GM18517 (cell line): Measurements from ENCODE around the gene GAMT.
"Not testable (repeated sequence)": the region's sequence is repeated elsewhere in the genome, so short reads cannot be mapped to it uniquely, and the experiment has no call there.

Experiments used
- ATAC-seq: cut with Tn5 transposase; IDR thresholded peaks from one replicate; pipeline ENCODE4 v1.9.1; 2021; ENCODE audit warnings: mild to moderate bottlenecking, moderate library complexity; ENCODE audit not compliant: unreplicated experiment

GAMT gene

DNA sequence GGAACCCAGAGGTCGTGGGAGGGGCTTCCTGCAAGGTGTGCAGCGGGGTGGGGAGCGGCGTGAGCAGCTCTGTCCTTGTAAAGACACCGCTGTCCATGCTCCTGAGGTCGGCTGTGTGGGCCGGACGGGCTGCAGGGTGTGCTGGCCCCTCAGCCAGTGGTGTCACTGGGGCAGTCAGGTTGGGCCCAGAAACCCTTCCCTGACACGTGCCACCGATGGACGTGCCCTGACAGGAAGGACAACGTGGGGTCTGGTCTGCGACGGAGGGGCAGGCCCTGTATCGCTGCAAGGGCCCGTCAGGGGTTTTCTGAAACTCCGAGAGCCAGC lies 32.7 kb upstream of the GAMT start:
- ATAC-seq, result no peak

DNA sequence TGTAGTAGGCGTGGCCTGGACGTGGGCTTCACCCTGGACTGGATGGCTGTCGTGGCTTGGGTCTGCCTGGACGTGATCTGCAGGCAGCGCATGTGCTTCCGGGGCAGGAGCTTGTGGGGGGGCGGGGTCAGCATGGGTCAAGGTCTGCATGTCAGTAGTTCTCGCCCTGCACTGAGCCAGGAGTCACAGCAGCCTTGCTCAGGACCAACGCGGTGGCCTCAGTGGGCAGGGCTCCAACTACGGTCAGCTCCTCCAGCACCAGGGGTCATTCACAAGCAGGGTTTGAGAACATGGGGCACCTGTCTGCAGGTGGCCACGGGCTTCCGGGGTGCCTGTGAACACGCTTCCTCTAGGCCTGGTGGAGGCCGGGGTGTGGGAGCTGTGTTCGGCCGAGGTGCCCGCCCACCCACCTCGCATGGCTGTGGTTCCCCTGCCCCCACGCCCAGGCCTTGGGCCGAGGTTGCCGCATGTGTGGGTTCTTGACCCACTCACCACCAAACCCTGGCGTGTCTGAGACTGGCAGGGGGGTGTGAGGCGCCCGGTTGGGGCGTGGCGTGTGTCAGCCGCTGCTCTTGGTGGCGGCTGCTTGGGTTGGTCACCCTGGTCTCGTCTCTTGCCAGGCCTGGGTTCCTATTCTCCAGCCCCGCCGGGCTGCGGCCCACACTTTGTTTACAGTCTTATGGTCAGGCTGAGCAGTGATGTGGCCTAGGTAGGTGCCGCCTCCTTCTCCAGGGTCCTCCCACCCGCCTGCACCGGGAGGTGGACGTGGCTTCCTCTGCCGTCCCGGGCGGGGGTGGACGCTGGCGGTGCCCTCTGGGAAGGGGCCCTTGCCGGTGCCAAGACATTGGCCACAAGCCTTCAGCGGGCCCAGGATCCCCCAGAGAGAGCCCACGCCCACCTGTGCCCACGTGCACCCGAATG lies 32.0 kb upstream of the GAMT start:
- ATAC-seq, result no peak

DNA sequence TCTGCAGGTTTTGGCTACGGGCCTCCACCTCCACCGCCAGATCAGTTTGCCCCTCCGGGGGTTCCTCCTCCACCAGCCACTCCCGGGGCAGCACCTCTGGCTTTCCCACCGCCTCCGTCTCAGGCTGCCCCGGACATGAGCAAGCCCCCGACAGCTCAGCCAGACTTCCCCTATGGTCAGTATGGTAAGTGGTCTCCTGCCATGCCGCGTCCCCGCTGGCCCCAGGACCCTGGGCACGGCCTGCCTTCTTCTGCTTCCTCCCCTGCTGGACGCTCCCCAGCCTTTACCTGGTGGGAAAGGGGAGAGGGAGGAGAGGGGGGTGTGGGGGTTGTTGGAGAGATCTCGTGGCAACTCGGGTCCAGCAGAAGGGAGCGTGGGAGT lies 31.2 kb upstream of the GAMT start:
- no peak for ATAC-seq

DNA sequence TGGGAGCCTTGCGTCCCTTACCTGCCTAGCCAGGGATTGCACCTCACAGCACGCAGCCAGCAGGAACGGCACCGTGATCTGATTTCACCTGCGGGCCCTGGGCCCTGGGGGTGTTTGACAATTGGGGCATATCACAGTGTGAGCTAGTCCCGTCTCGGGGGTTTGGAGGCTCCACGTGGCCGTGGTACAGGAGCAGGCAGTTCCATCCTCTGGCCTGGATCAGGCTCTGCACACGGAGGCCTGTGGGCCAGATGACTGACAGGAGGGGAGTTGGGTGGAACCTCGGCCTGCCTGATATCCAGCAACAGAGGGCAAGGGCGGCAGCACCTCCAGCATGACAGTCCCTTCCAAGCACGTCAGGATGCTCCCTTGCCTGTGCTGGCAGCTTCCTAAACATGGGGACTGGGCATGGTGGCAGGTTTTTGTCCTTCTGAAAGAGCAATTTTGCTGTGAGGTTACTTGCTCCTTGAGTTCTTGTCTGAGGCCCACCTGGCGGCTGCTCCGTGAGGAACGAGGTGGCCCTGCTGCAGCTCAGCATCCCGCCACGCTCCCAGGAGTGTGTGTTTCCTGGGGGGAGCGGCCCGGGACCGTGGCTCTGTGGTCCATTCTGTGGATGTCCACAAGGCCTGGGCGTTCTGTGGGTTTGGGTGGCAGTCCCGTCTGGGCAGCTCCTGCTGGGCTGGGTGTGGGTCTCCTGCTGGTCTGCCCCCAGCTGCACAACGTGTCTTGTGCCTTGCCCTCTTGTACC lies 30.6 kb upstream of the GAMT start:
- ATAC-seq, result no peak

DNA sequence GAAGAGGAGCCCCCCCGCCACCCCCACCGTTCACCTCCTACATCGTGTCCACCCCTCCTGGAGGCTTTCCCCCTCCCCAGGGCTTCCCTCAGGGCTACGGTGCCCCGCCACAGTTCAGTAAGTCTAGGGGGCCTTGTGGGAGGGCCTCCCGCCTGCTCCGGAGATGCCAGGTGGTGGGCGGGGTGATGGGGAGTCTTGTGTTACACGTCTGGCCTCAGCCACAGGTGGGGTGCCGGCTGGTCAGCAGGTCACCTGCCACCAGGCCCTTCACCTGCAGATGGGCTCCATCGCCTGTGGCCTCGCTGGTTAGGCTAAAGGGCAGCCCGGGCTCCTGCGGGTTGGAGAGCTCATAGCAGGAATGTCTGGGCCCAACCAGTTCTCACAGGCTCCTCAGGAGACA lies 28.9 kb upstream of the GAMT start:
- ATAC-seq, result no peak

DNA sequence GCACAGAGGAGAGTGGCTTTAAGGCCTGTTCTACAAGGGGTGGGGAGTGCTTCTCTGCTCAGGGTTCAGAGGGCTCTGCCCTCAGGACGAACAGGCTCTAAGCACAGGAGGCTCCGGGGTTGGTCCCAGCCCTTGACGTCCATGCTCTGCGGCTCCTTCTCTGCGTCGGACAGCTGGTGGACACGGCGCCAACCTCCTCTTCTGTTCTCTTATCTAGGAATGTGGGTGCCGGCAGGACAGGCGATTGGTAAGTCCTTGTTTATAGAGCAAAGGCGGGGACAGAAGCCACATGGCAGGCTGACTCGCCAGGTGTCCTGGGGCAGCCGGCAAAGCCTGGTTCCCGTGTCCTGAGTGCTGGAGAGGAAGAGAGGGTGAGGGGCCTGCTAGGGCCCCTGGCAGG lies 28.4 kb upstream of the GAMT start:
- ATAC-seq, result no peak

DNA sequence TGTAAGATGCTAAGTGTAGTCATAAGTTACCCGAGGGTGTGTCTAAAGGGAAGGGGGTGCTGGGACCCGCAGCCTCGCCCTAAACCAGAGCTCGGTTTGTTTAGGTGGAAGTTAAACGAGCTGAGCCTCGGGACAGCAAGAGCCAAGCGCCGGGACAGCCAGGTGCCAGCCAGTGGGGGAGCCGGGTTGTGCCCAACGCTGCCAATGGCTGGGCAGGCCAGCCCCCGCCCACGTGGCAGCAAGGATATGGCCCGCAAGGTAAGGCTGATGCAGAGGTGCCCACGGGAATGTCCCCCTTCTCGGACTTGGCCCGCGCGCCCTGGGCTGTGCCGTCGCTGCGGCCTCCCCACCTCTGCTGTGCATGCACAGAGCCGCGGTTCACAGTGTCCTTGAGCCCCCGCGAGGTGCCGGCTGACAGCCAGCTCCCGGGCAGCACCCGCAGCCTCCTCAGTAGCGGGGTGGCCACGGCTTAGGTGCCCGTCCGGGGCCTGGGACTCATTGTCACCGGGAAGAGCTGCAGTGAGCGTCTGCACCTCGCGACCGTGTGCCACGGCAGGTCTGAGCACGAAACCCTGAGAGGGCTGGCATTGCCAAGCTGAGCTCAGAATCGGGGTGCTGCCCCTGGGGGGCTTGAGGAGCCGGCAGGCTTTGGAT lies 27.5 kb upstream of the GAMT start:
- ATAC-seq, result no peak

DNA sequence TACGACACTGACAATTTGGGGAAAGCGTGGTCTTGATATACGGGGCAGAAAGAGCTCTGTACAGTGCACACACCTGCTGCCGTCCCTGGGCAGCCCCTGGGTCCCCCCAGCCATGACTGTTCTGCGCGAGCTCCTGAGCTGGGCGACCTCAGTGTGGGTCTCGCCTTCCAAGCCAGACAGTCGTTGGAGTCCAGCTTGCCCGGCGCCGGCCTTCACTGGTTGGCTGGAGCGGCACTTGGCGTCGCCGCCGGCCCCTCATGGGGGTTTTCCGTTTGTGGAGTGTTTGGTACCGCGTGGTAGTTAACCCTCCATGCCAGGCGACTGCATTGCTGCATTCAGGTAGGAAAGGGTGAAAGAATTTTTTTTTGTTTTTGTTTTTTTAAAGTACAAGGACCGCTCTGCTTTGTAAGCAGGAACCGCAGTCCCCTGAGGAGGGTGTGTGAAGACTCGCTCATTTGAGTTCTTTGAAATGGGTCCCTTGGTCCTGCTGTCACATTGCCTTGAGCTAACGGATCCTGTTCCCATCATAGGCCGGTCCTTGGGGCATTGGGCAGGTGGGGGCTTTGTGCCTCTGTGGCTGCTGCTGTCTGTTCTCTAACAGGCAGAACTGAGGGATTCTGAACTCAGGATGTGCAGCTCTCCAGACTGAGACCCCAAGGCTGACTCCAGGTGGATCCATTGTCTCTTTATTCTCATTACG lies 26.0 kb upstream of the GAMT start:
- ATAC-seq, result no peak

DNA sequence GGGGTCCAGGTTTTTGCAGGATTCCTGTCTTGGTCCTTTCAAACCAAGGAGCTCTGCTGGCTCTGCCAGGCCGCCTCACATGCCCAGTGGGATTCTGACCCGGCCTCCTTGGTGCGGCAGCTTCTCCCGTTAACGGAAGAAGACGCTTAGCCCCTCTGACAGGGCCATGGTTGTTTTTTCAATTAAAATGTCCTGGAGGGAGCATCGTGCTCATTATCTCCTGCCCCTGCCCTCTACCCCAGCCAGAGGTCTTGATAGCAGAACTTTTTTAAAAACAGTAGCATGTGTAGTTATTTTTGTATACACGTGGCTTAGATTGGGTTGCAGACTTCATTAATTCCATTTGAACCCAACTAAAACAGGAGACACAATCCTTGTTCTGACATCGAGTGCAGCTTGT lies 25.4 kb upstream of the GAMT start:
- no peak for ATAC-seq

DNA sequence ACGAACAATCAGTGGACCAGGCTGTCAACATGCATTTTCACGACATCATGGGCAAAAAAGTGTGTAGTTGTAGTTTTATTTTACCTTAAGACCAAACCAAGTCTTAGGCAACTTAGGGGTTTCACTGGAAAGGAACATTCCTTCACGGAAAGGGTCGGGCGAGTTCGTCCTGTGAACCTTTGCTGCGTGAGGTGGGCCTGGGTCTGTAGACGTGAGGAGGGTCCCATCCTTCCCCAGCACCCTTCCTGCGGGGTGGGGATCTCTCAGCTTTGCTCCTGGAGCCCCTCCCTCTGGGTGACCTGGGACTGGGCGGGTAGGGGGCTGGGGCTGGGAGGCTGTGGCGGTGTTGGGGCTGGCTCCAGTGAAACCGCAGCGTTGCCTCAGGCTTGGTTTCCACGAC lies 24.6 kb upstream of the GAMT start:
- no peak for ATAC-seq

DNA sequence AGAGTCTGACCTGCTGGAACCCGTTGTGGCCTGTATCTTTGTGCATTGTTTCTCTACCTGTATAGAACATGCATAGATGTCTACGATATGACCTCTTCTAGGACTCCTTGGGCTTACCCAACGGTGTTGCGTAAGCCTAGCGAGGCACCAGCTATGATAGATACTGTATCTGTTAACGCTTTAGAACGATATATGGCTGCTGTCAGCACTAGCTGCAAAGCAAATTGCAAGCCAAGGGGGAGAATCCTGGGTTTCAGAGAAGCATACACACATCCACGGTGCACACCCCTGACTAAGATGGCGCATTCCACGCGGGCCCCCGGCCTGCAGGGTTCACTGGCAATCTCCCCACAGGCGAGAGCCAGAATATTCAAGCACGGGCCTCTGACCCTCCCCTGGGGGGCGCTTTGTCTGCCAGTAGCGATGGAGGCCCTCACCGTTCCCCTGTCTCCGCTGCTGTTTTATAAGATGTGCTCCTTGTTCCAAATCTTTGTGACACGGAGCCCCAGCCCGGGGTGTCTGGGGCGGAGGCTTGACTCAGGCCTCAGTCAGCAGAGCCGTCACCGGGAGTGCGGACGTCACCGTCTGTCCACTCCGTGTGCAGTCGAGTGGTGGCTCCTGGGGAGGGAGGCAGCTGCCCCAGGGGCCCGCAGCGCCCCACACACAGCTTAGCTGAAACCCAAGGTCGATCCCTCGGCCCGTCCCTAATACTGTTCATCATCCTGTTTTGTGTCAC lies 23.9 kb upstream of the GAMT start:
- no peak for ATAC-seq

DNA sequence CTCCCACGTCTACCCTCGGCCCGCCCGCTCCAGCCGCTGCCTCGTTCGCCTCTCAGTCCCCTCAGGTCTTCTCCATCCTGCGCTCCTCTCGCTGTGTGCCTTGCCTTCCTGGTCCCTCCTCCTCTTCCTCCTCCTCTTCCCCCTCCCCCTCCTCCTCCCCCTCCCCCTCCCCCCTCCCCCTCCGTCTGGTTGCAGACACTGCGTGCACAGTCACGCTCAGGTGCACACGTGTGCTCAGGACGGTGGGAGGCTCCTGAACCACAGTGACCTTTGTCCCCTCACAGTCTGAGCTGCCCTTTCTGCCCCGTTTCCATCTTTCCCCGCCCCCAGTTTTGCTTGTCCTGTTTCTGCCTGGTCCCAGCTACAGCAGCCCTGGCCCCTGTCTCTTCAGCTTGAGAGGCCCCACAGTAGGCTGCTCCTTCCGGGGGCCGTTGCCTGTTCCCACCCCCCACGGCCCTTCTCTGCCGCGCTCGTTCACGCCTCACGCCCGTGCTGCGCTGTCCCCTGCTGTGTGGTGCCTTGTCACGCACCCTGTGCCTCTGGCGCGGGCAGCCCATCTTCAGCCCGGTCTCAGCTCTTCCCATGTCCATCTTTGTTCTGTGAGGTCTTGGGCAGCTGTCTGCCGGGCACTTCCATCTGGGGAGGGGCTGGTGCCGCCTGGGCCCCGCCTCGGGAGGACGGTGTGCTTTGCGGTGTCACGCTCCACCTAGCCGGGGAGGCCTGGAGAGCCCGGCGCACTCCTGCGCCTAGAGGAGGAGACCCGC lies 23.0 kb upstream of the GAMT start:
- no peak for ATAC-seq

DNA sequence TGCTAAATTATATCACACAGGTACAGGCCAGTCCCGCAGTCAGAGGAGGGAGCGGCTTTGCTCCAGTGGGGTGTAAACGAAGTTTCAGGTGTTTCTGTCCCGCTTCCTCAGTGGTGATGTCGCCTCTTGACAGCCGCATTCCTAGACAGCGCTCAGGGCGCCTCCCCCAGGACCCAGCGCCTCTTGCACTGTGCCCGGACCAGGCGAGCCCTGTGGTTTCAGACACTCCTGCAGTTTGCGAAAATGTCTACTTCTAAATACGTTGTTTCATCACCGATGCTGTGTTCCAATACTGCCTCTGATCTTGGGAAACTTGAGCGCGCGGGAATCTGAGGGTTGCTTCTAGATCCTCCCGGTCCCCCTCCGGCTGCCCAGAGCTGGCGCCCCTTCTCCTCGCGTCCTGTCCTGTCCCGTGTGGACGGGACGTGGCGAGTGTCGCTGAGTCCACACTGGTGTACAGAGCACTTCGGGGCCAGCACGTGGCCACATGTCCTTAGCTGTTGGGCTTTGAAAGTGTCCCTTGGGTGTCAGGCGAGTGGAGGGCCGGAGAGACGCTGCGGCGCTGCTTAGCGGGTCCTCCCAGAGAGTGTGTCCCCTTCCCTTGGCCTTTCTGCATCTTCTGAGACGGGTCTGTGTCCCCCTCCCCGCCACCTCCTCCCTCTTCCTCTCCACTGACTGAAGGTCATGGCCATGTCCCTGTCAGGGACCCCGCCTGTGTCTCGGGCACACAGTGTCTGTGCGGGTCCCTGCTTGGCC lies 22.3 kb upstream of the GAMT start:
- ATAC-seq, result no peak

DNA sequence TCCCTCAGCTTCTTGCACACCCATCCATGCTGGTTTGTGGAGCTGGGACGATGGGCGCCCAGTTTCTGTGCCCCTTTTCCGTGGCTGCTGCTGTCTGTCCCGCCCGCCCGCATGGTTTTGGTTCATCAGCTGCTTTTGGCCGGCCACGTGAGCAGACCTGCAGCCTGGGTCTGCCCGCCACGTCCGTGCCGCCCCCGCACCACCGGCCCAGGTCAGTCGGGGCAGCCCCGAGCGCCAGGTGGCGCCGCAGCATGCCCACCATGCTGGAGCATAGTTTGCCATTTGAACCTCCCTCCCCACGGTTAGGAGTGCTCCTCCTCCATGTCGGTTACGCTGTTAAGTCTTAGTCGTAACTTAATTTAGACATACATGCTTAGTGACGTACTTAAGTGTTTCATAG lies 21.6 kb upstream of the GAMT start:
- ATAC-seq, result no peak

DNA sequence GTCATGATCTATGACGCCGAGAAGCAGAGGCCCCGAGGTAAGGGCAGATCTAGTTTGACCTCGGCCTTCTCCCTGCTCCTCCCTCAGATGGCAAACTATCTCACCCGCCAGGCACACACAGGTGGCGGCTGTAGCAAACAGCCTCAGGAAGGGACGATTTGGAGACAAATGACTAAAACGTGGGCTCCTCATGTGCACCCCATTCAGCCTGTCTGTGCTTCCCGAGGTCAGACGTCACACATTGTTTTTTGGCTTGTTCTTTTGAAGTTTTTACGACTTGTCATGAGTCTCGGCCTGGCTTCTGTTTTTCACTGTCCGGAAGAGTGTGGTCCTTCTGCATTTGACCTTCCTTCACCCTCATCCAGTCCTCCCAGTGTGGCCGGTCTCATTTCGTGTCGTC lies 21.0 kb upstream of the GAMT start:
- no peak for ATAC-seq

DNA sequence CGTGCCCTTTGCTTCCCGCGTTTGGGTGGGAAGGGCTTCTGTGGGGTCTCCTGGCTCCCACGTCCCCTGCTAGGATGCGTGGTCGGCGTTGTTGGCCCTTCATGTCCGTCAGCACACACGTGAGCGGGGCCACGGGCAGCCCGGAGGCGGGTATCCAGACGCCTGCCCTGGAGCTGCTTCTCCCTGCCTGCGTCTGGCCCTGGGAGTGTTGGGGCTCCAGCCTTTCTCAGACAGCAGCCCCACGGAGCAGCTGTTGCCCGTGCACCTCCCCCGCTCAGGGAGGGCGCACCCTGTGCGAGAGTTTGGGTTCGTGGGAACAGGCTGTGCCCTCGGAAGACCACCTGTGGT lies 20.6 kb upstream of the GAMT start:
- no peak for ATAC-seq

DNA sequence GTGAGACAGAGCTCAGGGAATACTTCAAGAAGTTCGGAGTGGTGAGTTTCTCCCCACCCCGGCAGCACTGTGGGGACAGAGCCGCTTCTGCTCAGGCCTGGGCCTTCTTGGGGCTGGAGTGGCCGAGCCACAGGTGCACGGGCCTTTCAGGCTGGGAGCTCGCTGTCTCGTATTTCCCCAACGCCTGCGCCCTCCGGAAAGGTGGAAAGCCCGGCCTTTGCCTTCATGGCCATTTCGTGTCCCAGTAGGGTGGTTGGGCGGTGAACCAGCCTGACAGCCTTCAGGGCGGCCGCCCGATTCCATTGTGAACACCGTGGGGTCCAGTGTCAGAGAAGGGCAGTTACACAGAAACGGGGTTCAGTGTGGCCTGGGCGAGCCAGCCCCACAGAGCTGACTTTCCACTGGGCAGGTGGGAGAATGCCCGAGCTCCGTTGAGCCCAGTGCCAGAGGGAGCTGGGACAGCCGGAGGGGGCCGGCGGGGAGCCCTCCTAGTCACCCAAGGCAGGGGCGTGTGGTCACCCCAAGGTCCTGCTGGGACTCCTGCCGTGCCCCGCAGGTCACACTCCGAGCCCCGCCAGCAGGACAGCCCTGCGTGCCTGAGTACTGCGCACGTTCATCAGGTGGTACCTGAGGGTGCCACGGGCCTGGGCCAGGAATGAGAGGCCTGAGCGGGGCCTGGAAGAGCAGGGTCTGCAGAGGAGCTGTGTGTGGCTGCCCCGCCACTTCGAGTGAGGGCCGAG lies 20.0 kb upstream of the GAMT start:
- no peak for ATAC-seq

DNA sequence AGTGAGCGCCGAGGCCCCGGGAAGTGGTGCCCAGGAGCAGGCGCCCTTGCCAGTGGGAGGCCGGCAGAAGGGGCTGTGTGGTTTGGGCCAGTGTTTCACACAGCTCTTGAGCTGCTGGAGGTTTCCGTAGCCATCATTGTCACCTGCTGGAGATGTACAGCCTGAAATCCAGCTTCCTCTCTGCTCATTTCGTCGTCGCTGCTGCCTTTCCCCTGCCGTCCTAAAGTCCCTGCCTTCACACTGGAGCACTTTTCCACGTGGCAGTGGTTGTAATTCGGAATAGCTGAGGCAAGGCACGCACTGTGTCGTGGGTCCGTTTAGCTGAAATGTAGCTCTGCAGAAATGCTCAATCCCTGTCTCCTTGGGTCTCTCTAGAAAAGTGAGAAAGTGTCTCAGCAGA lies 19.2 kb upstream of the GAMT start:
- no peak for ATAC-seq

DNA sequence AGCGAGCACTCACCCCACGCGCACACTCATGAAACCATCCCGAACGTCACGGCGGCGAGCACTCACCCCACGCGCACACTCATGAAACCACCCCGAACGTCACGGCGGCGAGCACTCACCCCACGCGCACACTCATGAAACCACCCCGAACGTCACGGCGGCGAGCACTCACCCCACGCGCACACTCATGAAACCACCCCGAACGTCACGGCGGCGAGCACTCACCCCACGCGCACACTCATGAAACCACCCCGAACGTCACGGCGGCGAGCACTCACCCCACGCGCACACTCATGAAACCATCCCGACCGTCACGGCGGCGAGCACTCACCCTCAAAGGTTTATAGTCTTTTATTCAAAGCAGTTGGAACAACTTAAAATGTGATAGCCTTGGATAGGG lies 18.7 kb upstream of the GAMT start:
- not testable (repeated sequence) for ATAC-seq
